GM12875 (cell line): ENCODE data around the gene ALDH3B1.

Experiments used
- H3K4me3 ChIP-seq: one replicate; pipeline ENCODE4 v1.5.1; 2011; ENCODE audit warnings: low read depth, low read length, control low read depth
- TF ChIP-seq, protein P1 (sequence below): IDR thresholded peaks from 2 replicates; pipeline ENCODE4 v1.5.1; 2011; ENCODE audit warnings: low read depth, mild to moderate bottlenecking, control low read depth, inconsistent platforms, low read length, moderate library complexity, borderline replicate concordance; ENCODE audit not compliant: insufficient read depth

ALDH3B1 gene

DNA sequence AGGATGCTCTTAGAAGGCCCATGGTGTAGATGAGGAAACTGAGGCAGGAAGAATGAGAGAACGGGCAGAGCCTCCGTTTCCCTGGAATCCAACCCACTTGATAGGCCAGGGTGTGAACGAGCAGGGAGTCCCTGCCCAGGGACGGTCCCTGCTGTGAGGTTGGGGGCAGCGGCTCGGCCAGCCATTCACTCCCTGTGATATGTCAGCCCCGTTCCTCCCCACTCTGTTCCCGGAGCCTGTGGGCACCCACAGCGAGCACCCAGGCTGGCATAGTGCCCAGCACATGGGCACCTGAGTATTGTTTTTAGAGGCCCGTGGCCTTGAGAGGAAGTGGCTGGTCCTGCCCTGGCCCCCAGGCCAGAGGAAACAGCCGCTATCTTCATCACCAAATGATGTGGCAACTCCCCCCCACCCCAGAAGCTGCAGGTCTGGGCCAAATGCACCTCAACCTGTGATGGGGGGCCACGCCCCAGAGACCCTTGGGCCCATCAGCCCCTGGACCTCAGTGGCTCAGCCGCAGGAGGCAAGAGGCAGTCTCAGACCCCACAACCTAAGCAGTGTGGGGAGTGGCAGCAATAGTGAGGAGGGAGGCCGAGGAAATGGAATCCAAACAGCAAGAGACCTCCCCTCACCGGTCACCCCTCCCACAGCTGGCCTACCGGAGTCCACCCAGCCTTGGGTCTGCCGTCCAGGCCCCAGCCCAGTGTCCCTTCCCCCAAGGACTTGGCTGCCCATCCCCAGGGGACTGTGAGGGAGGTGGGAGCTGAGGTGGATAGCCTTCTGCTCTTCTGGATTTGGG is 2.1 kb downstream of the ALDH3B1 start:
- H3K4me3 ChIP-seq = no peak overlapping the region

DNA sequence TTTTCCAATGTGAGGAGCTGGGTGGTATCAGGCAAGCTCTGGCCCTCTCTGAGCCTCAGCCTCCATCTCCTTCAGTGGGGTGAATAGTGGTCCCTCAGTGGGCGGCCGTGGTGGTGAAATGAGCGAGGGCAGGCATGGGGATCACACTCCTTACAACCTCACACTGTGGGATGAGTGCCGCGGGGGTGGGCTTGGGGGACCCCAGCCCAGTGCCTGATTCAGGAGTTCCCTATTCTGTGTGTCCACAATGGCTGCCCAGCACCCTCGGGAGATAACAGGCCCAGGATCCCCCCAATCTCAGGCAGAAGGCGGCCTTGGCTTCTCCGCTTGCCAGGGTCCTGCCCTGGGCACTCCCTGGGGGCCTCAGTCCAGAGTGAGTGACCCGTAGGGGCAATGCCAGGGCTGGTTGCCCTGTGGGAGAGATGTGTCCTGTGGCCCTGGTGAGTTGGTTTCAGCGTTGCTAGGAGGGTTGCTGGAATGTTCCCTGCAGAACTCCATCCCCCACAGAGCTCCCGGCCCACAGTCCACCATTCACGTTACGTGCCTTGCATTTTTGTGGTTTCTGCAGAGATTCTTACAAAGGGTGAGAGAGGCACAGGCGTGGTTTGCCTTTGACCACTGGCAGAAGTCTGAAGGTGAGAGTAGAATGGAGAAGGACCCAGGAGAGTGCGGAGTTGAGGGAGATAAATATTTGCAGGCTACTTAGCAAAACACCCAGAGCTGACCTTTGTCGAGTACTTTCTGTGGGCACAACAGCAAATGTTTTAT is 2.9 kb downstream of the ALDH3B1 start:
- TF ChIP-seq, protein P1, sequence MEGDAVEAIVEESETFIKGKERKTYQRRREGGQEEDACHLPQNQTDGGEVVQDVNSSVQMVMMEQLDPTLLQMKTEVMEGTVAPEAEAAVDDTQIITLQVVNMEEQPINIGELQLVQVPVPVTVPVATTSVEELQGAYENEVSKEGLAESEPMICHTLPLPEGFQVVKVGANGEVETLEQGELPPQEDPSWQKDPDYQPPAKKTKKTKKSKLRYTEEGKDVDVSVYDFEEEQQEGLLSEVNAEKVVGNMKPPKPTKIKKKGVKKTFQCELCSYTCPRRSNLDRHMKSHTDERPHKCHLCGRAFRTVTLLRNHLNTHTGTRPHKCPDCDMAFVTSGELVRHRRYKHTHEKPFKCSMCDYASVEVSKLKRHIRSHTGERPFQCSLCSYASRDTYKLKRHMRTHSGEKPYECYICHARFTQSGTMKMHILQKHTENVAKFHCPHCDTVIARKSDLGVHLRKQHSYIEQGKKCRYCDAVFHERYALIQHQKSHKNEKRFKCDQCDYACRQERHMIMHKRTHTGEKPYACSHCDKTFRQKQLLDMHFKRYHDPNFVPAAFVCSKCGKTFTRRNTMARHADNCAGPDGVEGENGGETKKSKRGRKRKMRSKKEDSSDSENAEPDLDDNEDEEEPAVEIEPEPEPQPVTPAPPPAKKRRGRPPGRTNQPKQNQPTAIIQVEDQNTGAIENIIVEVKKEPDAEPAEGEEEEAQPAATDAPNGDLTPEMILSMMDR = no peak
- no peak overlapping the region for H3K4me3 ChIP-seq

More for the DNA sequence above, 2.1 kb downstream of the ALDH3B1 start:
- TF ChIP-seq, protein P1 = no peak

DNA sequence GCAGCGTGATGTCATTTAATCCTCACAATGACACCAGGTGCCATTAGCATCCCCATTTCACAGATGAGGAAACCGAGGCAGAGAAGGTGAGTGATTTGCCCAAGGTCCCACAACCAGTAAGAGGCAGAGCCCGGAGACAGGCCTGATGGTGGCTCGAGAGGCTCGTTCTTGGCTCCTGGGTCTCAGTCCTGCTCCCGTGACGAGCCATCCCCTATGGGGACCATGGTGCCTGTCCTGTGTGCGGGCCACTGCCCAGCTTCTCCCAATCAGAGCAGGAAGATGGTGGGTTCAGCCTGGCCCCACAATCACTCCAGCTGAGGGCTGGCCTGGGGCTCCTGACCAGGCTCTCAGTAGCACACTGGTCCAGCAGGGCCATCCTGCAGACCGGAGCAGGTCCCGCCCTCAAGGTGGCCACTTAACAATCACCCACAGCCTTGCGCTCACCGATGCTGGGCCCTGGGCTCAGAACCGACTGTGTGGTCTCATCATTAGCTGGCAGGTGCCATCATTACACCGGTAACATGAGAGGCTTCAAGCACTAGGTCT is 3.6 kb downstream of the ALDH3B1 start:
- TF ChIP-seq, protein P1 = no peak
- no peak overlapping the region for H3K4me3 ChIP-seq

DNA sequence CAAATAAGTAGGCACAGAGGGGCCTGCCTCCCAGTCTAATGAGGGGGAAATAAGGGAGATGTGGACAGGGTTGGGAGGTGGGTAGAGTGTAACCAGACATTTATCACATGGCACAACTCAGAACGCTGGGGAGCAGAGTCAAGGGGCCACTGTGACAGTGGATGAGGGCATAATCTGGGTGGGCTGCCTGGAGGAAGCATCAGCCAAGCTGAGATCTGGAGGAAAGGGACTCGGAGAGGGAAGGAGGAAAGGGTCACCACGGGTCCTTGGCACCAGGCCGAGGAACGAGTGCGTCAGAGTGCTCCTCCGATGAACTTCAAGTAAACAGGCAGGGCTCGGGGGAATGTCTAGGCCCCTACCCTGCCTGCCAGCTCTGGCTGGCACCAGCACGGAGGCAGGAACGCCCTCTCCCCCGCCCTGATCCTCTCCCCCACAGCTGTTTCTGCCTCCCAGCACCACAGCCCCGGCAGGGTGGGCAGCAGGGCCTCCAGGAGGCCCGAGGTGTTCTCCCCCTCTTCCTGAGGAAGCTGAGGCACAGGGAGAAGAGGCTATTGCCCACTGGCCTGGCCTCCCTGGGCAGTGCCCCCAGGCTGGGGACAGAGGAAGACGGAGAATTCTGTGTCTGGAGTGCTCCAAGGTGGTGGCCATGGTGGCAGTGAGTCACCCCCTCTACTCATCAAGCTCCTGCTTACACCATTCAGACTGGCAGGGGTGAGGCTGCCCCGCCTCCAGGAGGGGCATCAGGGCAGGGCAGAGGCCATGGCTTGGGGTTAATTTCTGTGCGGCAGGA is 4.2 kb downstream of the ALDH3B1 start:
- TF ChIP-seq, protein P1 = no peak

DNA sequence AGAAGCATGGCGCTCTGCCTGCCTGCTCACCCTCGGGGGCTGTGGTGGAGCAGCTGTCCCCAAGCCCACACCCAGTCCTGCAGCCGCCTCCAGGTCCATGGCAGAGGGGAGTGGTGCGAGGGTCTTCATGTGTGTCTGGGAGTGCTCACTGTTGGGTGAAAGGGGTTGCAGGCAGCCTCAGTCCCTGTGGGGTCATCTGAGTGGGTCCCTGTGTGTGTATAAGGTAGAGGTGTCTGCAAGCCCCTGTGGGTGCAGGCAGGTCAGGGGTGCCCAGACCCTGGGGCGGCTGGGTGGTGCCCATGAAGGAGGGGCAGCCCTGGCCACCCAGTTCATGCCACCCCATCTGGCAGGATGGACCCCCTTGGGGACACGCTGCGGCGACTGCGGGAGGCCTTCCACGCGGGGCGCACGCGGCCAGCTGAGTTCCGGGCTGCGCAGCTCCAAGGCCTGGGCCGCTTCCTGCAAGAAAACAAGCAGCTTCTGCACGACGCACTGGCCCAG is 4.9 kb downstream of the ALDH3B1 start:
- H3K4me3 ChIP-seq = no peak overlapping the region
- TF ChIP-seq, protein P1 = no peak

More for the DNA sequence above, 4.2 kb downstream of the ALDH3B1 start:
- no peak overlapping the region for H3K4me3 ChIP-seq

DNA sequence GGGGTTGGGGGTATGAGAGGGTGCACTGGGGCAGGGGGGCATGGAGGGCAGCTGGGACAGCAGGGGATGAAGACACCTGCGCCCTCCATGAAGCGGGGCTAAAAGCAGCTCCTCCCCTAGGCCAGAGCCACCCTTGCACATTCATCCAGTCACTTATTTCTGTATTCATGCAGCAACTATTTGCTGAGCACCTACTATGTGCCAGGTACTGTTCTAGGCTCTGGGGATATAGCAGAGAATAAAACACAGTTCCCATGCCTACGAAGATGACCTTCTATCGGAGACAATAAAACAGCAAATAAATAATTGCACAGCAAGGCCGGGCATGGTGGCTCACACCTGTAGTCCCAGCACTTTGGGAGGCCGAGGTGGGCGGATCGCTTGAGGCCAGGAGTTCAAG is 5.3 kb downstream of the ALDH3B1 start:
- H3K4me3 ChIP-seq = no peak overlapping the region
- TF ChIP-seq, protein P1 = no peak
